OCI-LY7 (cell line): ENCODE measurements around the gene QPRT. TPM values are rescaled to one million over a fixed set of nuclear protein-coding genes. Genes with fewer than 3 reads are reported as not detected.

Experiments used
- BruUV-seq: library from RNA; stranded (reverse); fragments of 400-500 nt; replicated peaks from 2 replicates; lab custom pipeline; 2021; lab: Mats Ljungman, UMichigan
- CTCF ChIA-PET: fragments of 300-600 bp; sonication (Branson Sonifier 250); formaldehyde crosslinking; loops from one replicate; lab custom pipeline; 2022; ENCODE audit warnings: antibody characterized with exemption; ENCODE audit not compliant: unreplicated experiment; lab: Charles Lee
- POLR2A ChIA-PET: fragments of 300-600 bp; sonication (Branson Sonifier 250); formaldehyde crosslinking; loops from one replicate; lab custom pipeline; 2022; ENCODE audit warnings: antibody characterized with exemption; lab: Charles Lee
- DNase-seq: peaks from one replicate; pipeline ENCODE4 v3.0.0-alpha.2; 2015; ENCODE audit warnings: low spot score
- H2AFZ ChIP-seq: fragments of 200-600 bp; sonication (generic), shearing (Covaris generic); 2 replicates; pipeline ENCODE4 v1.6.1; 2014; ENCODE audit warnings: mild to moderate bottlenecking, antibody characterized with exemption, low read length, moderate library complexity
- H3K27ac ChIP-seq: fragments of 200-600 bp; sonication (generic); 2 replicates; pipeline ENCODE4 v1.5.1; 2014; ENCODE audit warnings: mixed run types, low read depth, mild to moderate bottlenecking, moderate library complexity, low read length, inconsistent platforms; ENCODE audit not compliant: poor library complexity, severe bottlenecking
- H3K36me3 ChIP-seq: fragments of 200-600 bp; sonication (generic); 2 replicates; pipeline ENCODE4 v1.6.1; 2014; ENCODE audit warnings: mild to moderate bottlenecking, antibody characterized with exemption, low read length, moderate library complexity, mixed read lengths; ENCODE audit not compliant: insufficient read depth
- H3K4me1 ChIP-seq: fragments of 200-600 bp; sonication (generic); 2 replicates; pipeline ENCODE4 v1.5.1; 2014; ENCODE audit warnings: mild to moderate bottlenecking, low read length; ENCODE audit not compliant: insufficient read depth, poor library complexity, severe bottlenecking
- H3K4me2 ChIP-seq: fragments of 200-600 bp; sonication (generic); 2 replicates; pipeline ENCODE4 v1.6.1; 2014; ENCODE audit warnings: mild to moderate bottlenecking, low read length
- H3K4me3 ChIP-seq: fragments of 200-600 bp; sonication (generic); 2 replicates; pipeline ENCODE4 v1.5.1; 2014; ENCODE audit warnings: mild to moderate bottlenecking, low read depth, low read length; ENCODE audit not compliant: poor library complexity, severe bottlenecking
- H3K79me2 ChIP-seq: fragments of 200-600 bp; sonication (generic); 2 replicates; pipeline ENCODE4 v1.6.1; 2016; ENCODE audit warnings: low read depth, mild to moderate bottlenecking, low read length, moderate library complexity, mixed read lengths; ENCODE audit not compliant: insufficient read depth
- H3K9me2 ChIP-seq: fragments of 200-600 bp; sonication (generic); 2 replicates; pipeline ENCODE4 v1.6.1; 2016; ENCODE audit warnings: mild to moderate bottlenecking, low read length, mixed read lengths; ENCODE audit not compliant: insufficient read depth
- H3K9me3 ChIP-seq: fragments of 200-600 bp; sonication (generic); 2 replicates; pipeline ENCODE4 v1.6.1; 2014; ENCODE audit warnings: mild to moderate bottlenecking, mixed run types, low read length, mixed read lengths
- H4K20me1 ChIP-seq: fragments of 200-600 bp; sonication (generic); 2 replicates; pipeline ENCODE4 v1.6.1; 2014; ENCODE audit warnings: mild to moderate bottlenecking, antibody characterized with exemption, low read length, moderate library complexity, mixed read lengths; ENCODE audit not compliant: insufficient read depth
- EZH2phosphoT487 ChIP-seq: fragments of 200-600 bp; sonication (generic); IDR thresholded peaks from 2 replicates; pipeline ENCODE4 v1.6.1; 2018; ENCODE audit warnings: low read depth, borderline replicate concordance, mild to moderate bottlenecking, mixed run types, antibody characterized with exemption, low read length, moderate library complexity, mixed read lengths
- intact Hi-C: fragments of 100-400 bp; cut with micrococcal nuclease; formaldehyde crosslinking; loops from one replicate; pipeline ENCODE4 v1.10.0; 2022; ENCODE audit not compliant: unreplicated experiment
- total RNA-seq, 2 experiments: library from RNA; depleted of rRNA in 1 of 2; stranded (reverse); fragments of >200 nt in 1 of 2; shearing (Covaris generic) in 1 of 2; gene quantifications; 2 replicates each; pipeline ENCODE4 v1.2.3, GENCODE V29; 2014 to 2022
- TF ChIP-seq, protein P1 (sequence below): fragments of 200-600 bp; sonication (generic); conservative IDR thresholded peaks from 2 replicates; pipeline ENCODE4 v1.5.1; 2014; ENCODE audit warnings: mild to moderate bottlenecking, antibody characterized with exemption, low read length, moderate library complexity, mixed read lengths

QPRT gene
- total RNA-seq, 2 experiments from 2014 or later, result 10.6 to 12.6 TPM

DNA sequence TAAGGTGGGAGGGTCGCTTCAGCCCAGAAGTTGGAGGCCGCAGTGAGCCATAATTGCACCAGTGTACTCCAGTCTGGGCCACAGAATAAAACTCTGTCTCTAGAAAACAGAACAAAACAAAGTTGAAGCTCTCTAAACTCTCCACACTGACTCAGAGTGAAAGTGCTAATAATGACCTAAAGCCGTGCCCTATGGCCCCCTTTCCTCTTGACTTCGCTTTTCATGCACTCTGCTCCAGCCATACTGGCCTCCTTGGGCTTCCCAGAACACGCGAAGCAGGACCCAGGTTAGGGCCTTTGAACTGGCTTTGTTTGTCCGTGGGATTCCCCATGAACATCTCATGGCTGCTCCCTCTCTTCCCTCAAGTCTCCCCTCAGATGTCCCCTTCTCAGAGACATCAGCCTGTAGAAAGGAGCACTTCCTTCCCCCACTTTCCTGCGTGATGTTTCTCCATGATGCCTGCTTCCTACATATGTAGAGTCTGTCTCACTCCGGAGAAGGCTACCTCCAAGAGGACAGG is 34.6 kb upstream of the QPRT start:
- DNase-seq, result no peak

DNA sequence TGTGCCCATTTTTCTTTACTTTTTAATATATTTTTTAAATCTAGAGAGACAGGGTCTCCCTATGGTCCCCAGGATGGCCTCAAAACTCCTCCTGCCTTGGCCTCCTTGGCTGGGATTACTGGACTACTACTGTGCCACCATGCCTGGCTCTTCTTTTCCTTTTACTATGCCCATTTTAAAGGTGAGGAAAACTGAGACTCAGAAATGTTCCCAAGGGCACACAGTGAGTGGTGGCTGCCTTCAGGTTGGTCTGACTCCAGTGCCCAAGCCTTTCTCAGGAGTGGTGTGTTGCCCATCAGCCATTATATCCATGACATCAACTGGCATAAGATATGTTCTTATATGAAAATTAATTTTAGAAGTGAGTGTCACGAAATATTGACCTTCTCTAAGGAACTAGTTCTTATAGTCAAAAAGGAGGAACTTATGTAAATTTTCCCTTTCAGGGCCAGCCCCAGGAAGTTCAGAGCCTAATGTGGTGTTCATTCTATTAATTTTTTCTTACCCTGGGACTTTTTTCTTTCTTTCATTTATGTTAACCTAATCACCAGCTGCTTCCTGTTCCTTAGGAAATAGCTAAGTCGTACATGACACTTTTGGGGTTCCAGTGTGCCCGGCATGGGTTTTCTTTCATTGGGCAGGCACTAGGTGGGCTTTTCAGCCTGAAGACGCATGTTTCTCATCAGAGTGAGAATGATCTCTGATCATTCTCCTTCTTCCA is 33.8 kb upstream of the QPRT start:
- Histone ChIP-seq H3K36me3 (no peaks in the 10 kb centered on the region), H3K4me3 (no peak overlapping the region), H2AFZ (peak overlapping the region; percentile 93), H3K4me2 (peak overlapping the region; percentile 9), H4K20me1 (no peaks in the 10 kb centered on the region), H3K9me2 (no peaks in the 10 kb centered on the region), H3K27ac (no peak overlapping the region), H3K79me2 (no peaks in the 10 kb centered on the region), H3K4me1 (peaks cover 28% of the 10 kb centered on the region), H3K9me3 (no peaks in the 10 kb centered on the region; the same call in 1 of the 2 replicates)
- no peak for DNase-seq
- ChIA-PET POLR2A (interaction anchor here (0.5 to 1.3 kb wide), 2 partner anchors 18 to 21 kb away, joined by 3 to 5 read pairs; partner anchors contain the start of gene SPN), CTCF (no interaction called here)
- intact Hi-C loops, result no loop called here
- TF ChIP-seq, protein P1, sequence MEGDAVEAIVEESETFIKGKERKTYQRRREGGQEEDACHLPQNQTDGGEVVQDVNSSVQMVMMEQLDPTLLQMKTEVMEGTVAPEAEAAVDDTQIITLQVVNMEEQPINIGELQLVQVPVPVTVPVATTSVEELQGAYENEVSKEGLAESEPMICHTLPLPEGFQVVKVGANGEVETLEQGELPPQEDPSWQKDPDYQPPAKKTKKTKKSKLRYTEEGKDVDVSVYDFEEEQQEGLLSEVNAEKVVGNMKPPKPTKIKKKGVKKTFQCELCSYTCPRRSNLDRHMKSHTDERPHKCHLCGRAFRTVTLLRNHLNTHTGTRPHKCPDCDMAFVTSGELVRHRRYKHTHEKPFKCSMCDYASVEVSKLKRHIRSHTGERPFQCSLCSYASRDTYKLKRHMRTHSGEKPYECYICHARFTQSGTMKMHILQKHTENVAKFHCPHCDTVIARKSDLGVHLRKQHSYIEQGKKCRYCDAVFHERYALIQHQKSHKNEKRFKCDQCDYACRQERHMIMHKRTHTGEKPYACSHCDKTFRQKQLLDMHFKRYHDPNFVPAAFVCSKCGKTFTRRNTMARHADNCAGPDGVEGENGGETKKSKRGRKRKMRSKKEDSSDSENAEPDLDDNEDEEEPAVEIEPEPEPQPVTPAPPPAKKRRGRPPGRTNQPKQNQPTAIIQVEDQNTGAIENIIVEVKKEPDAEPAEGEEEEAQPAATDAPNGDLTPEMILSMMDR, result no peak
- TF ChIP-seq EZH2phosphoT487, result no peak
- no TSS peak for BruUV-seq

More for the DNA sequence above, 34.6 kb upstream of the QPRT start:
- CTCF ChIA-PET, result no interaction called here
- Histone ChIP-seq H4K20me1 (no peaks in the 10 kb centered on the region), H3K4me2 (no peak overlapping the region), H3K36me3 (no peaks in the 10 kb centered on the region), H3K79me2 (no peaks in the 10 kb centered on the region), H3K9me2 (no peaks in the 10 kb centered on the region), H3K4me1 (peaks cover 24% of the 10 kb centered on the region), H3K4me3 (no peak overlapping the region), H2AFZ (no peak overlapping the region), H3K9me3 (no peaks in the 10 kb centered on the region; the same call in 1 of the 2 replicates), H3K27ac (no peak overlapping the region)
- intact Hi-C loops, result no loop called here
- POLR2A ChIA-PET, result interaction anchor here (0.6 kb wide), 1 partner anchor 42 kb away, joined by 8 read pairs; no protein-coding TSS in a partner anchor
- TF ChIP-seq, protein P1, result no peak
- no TSS peak for BruUV-seq
